LNCAP (cell line): Measurements from ENCODE around the gene ZNF479.

Source experiments
- CTCF ChIP-seq: fragments of 450-650 bp; IDR thresholded peaks from 2 replicates; pipeline ENCODE4 v1.5.1; 2017; ENCODE audit warnings: mild to moderate bottlenecking

Gene ZNF479

GRCh38 chr7:57165285-57165899 lies 33.2 kb upstream of the ZNF479 start:
- TF ChIP-seq CTCF = no peak
